ENCODE measurements around the gene STK17B. TPM values are rescaled to one million over a fixed set of nuclear protein-coding genes. Genes with fewer than 3 reads are reported as not detected.
A peak's percentile ranks its signal among the peaks of the same experiment; 100 is the strongest.
"Not testable (repeated sequence)": the region's sequence is repeated elsewhere in the genome, so short reads cannot be mapped to it uniquely, and the experiment has no call there.

The STK17B gene
- total RNA-seq, 2 experiments from 2014 or later = 141 to 143 TPM

DNA sequence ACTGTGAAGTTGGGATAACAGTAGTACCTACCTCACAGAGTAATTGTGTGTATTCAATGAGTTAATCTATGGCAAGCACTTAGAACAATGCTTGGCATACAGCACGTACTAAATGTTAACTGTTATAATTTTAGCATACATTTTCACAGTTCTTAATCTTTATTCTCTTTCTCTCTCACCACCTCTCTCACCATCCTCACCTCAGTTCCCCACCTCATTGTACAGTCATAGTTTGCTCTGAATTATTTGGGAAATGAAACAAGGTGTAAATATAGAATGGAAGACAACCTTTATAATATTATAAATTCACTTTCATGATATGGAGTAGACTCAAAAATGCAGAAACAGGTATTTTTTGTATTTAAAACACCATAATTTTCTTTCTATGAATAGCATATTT, 62.8 kb downstream of the STK17B start:
- intact Hi-C loops (cut with micrococcal nuclease) = no loop called here
- no peak for DNase-seq
- no peak overlapping the region for H3K27ac Mint-ChIP-seq
- H3K9me3 Mint-ChIP-seq = no peaks in the 10 kb centered on the region
- no peaks in the 10 kb centered on the region for H3K36me3 Mint-ChIP-seq (ENCODE audit: low read depth)
- H3K4me1 Mint-ChIP-seq (ENCODE audit: low read depth) = peaks cover 33% of the 10 kb centered on the region
- no peaks in the 10 kb centered on the region for H3K27me3 Mint-ChIP-seq (ENCODE audit: low read depth)
- CTCF ChIA-PET = interaction anchor here (0.6 to 3.0 kb wide), 2 partner anchors 30 to 189 kb away, joined by 3 to 14 read pairs; no protein-coding TSS in a partner anchor
- no peak overlapping the region for H3K4me3 Mint-ChIP-seq

DNA sequence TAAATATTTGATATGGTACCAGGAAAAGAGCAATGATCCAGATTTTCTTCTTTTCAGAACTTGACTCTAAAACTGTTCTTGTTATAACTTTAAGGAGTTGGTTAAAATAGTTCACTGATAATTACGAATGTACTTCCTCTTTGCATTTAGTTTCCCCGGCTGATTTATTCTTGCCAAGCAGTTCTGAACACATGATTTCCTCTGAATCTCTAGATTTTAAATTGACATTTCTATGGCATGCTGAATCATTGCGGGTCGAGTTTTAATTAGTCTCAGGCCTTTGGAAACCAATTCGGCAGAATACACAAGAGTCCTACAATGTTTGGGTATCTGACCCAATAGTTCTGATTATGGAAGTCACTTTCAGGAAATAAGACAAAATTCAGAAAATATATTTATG, 65.4 kb downstream of the STK17B start:
- peak overlapping the region; percentile 37 for H3K4me3 Mint-ChIP-seq
- DNase-seq = no peak
- H3K9me3 Mint-ChIP-seq = no peaks in the 10 kb centered on the region
- H3K27ac Mint-ChIP-seq = no peak overlapping the region
- intact Hi-C loops (cut with micrococcal nuclease) = no loop called here
- peaks cover 38% of the 10 kb centered on the region for H3K4me1 Mint-ChIP-seq (ENCODE audit: low read depth)
- CTCF ChIA-PET = interaction anchor here (0.7 to 3.0 kb wide), 2 partner anchors 28 to 186 kb away, joined by 3 to 14 read pairs; no protein-coding TSS in a partner anchor
- H3K27me3 Mint-ChIP-seq (ENCODE audit: low read depth) = no peaks in the 10 kb centered on the region
- no peaks in the 10 kb centered on the region for H3K36me3 Mint-ChIP-seq (ENCODE audit: low read depth)

GRCh38 chr2:196104066-196104465, 67.3 kb downstream of the STK17B start:
- CTCF ChIA-PET = no interaction called here
- H3K4me1 Mint-ChIP-seq (ENCODE audit: low read depth) = peaks cover 46% of the 10 kb centered on the region
- H3K27me3 Mint-ChIP-seq (ENCODE audit: low read depth) = no peaks in the 10 kb centered on the region
- no peak for DNase-seq
- H3K36me3 Mint-ChIP-seq (ENCODE audit: low read depth) = no peaks in the 10 kb centered on the region
- no peaks in the 10 kb centered on the region for H3K9me3 Mint-ChIP-seq
- H3K27ac Mint-ChIP-seq = no peak overlapping the region
- H3K4me3 Mint-ChIP-seq = no peak overlapping the region
- intact Hi-C loops (cut with micrococcal nuclease) = no loop called here

- DNase-seq = no peak
- H3K4me3 Mint-ChIP-seq = no peak overlapping the region
- H3K27me3 Mint-ChIP-seq (ENCODE audit: low read depth) = no peaks in the 10 kb centered on the region
- H3K9me3 Mint-ChIP-seq = no peaks in the 10 kb centered on the region
- CTCF ChIA-PET = no interaction called here
- no peak overlapping the region for H3K27ac Mint-ChIP-seq
- H3K36me3 Mint-ChIP-seq (ENCODE audit: low read depth) = no peaks in the 10 kb centered on the region
- intact Hi-C loops (cut with micrococcal nuclease) = no loop called here
- peaks cover 46% of the 10 kb centered on the region for H3K4me1 Mint-ChIP-seq (ENCODE audit: low read depth)
Observed at GRCh38 chr2:196103626-196104025, 67.8 kb downstream of the STK17B start.

- H3K27me3 Mint-ChIP-seq (ENCODE audit: low read depth) = no peaks in the 10 kb centered on the region
- H3K9me3 Mint-ChIP-seq = no peaks in the 10 kb centered on the region
- CTCF ChIA-PET = interaction anchor here (1.2 to 2.2 kb wide), 5 partner anchors 23 to 236 kb away, joined by 3 to 11 read pairs (median 4); partner anchors contain the start of gene DNAH7
- peak overlapping the region; percentile 44 for H3K27ac Mint-ChIP-seq
- H3K4me1 Mint-ChIP-seq (ENCODE audit: low read depth) = peaks cover 44% of the 10 kb centered on the region
- intact Hi-C loops (cut with micrococcal nuclease) = loop anchor here (1.0 to 2.0 kb wide), 3 partner anchors 19 to 186 kb away; no protein-coding TSS in a partner anchor
- no peaks in the 10 kb centered on the region for H3K36me3 Mint-ChIP-seq (ENCODE audit: low read depth)
- peak; percentile 71 for DNase-seq
- H3K4me3 Mint-ChIP-seq = no peak overlapping the region
Observed at GRCh38 chr2:196101325-196101991, 69.9 kb downstream of the STK17B start.

DNA sequence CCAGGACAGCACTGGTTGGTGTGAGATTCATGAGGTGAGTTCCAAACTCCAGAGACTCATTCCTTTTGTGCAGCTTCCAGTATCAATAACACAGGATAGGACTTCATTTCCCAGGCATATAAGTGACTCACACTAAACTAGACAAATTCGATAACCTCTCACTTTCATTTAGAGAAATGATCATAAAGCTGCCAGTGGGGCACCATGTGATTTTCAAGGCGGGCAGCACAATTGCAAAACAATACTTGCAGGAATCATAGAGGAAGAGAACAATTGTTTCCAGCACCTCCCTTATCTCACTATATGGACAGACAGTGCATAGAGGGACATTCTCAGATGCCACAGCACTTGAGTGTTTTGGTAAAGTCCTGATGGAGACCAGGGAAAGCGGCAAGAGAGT, 71.5 kb downstream of the STK17B start:
- intact Hi-C loops (cut with micrococcal nuclease) = loop anchor here (2.0 kb wide), 1 partner anchor 17 kb away; no protein-coding TSS in a partner anchor
- CTCF ChIA-PET = interaction anchor here (2.2 kb wide), 1 partner anchor 22 kb away, joined by 11 read pairs; no protein-coding TSS in a partner anchor
- no peak overlapping the region for H3K4me3 Mint-ChIP-seq
- H3K9me3 Mint-ChIP-seq = peaks cover 1% of the 10 kb centered on the region
- H3K27me3 Mint-ChIP-seq (ENCODE audit: low read depth) = no peaks in the 10 kb centered on the region
- H3K4me1 Mint-ChIP-seq (ENCODE audit: low read depth) = peaks cover 33% of the 10 kb centered on the region
- no peak overlapping the region for H3K27ac Mint-ChIP-seq
- H3K36me3 Mint-ChIP-seq (ENCODE audit: low read depth) = no peaks in the 10 kb centered on the region
- DNase-seq = no peak

GRCh38 chr2:196097864-196098660, 73.3 kb downstream of the STK17B start:
- Mint-ChIP-seq H3K4me3 (no peak overlapping the region), H3K9me3 (peaks cover 17% of the 10 kb centered on the region), H3K27ac (no peak overlapping the region), H3K36me3 (ENCODE audit: low read depth) (no peaks in the 10 kb centered on the region), H3K4me1 (ENCODE audit: low read depth) (peaks cover 25% of the 10 kb centered on the region), H3K27me3 (ENCODE audit: low read depth) (no peaks in the 10 kb centered on the region)
- intact Hi-C loops (cut with micrococcal nuclease) = no loop called here
- DNase-seq = no peak
- CTCF ChIA-PET = interaction anchor here (0.8 to 2.4 kb wide), 5 partner anchors 20 to 200 kb away, joined by 3 to 8 read pairs (median 6); no protein-coding TSS in a partner anchor

GRCh38 chr2:196096982-196097745, 74.2 kb downstream of the STK17B start:
- Mint-ChIP-seq H3K27me3 (ENCODE audit: low read depth) (no peaks in the 10 kb centered on the region), H3K4me1 (ENCODE audit: low read depth) (peaks cover 21% of the 10 kb centered on the region), H3K9me3 (peaks cover 17% of the 10 kb centered on the region), H3K36me3 (ENCODE audit: low read depth) (no peaks in the 10 kb centered on the region), H3K27ac (no peak overlapping the region), H3K4me3 (no peak overlapping the region)
- DNase-seq = no peak
- intact Hi-C loops (cut with micrococcal nuclease) = no loop called here
- CTCF ChIA-PET = interaction anchor here (0.7 to 2.4 kb wide), 10 partner anchors 15 to 357 kb away, joined by 3 to 8 read pairs (median 4); no protein-coding TSS in a partner anchor

DNA sequence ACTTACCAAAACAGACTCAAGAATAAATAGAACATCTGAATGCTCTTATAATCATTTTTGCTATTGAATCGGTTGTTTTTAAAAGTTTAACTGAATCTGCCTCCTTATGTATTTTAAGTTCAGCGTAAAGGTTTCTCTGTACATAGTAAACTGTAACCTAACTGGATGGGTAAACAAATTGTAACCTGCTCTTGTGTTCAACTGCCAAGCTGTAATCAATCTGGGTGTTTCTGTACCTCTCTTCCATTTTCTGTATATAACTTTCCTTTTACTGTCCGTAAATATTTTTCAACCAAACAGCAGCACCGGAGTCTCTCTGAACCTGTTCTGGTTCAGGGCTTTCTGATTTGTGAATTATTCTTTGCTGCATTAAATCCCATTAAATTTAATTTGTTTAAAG, 75.1 kb downstream of the STK17B start:
- Mint-ChIP-seq H3K27me3 (ENCODE audit: low read depth) (no peaks in the 10 kb centered on the region), H3K9me3 (peaks cover 23% of the 10 kb centered on the region), H3K4me3 (no peak overlapping the region), H3K36me3 (ENCODE audit: low read depth) (no peaks in the 10 kb centered on the region), H3K4me1 (ENCODE audit: low read depth) (peaks cover 12% of the 10 kb centered on the region), H3K27ac (no peak overlapping the region)
- intact Hi-C loops (cut with micrococcal nuclease) = no loop called here
- DNase-seq = no peak
- CTCF ChIA-PET = interaction anchor here (0.7 to 2.4 kb wide), 8 partner anchors 18 to 358 kb away, joined by 3 to 7 read pairs (median 4); no protein-coding TSS in a partner anchor

DNA sequence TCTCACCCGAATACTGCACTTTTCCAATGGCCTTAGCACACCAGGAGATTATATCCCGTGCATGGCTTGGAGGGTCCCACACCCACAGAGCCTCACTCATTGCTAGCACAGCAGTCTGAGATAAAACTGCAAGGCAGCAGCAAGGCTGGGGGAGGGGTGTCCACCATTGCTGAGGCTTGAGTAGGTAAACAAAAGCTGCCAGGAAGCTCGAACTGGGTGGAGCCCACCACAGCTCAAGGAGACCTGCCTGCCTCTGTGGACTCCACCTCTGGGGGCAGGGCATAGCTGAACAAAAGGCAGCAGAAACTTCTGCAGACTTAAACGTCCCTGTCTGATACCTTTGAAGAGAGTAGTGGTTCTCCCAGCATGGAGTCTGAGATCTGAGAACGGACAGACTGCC, 81.9 kb downstream of the STK17B start:
- H3K27ac Mint-ChIP-seq; H3K4me3 Mint-ChIP-seq; intact Hi-C loops (cut with micrococcal nuclease); H3K4me1 Mint-ChIP-seq (ENCODE audit: low read depth); DNase-seq; H3K36me3 Mint-ChIP-seq (ENCODE audit: low read depth); H3K27me3 Mint-ChIP-seq (ENCODE audit: low read depth): not testable (repeated sequence)
- H3K9me3 Mint-ChIP-seq = peaks cover 28% of the 10 kb centered on the region
- CTCF ChIA-PET = interaction anchor here (0.7 to 1.3 kb wide), 2 partner anchors 17 to 248 kb away, joined by 3 read pairs; no protein-coding TSS in a partner anchor

DNA sequence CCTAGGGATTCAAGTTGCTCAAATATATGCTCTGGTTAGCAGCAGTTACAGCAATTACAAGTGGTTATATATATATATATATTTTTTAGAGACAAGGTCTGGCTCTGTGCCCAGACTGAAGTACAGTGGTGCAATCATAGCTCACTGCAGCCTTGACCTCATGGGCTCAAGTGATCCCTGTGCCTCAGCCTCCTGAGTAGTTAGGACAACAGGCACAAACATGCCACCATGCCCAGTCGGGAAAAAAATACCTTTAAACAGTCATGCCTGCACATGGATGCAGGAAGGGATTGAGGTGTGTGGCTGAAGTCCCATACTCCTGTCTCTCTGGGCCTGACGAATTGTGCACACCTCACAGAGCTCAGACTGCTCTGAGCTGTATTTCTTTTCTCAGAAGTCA, 83.2 kb downstream of the STK17B start:
- peaks cover 27% of the 10 kb centered on the region for H3K9me3 Mint-ChIP-seq
- H3K4me1 Mint-ChIP-seq (ENCODE audit: low read depth) = peaks cover 10% of the 10 kb centered on the region
- H3K36me3 Mint-ChIP-seq (ENCODE audit: low read depth) = no peaks in the 10 kb centered on the region
- DNase-seq = no peak
- no peak overlapping the region for H3K4me3 Mint-ChIP-seq
- intact Hi-C loops (cut with micrococcal nuclease) = no loop called here
- CTCF ChIA-PET = no interaction called here
- H3K27me3 Mint-ChIP-seq (ENCODE audit: low read depth) = no peaks in the 10 kb centered on the region
- no peak overlapping the region for H3K27ac Mint-ChIP-seq
